WERI-Rb-1 (cell line): Measurements from ENCODE around the gene NCF2.

ENCODE experiments used
- DNase-seq: peaks from one replicate; pipeline ENCODE4 v3.0.0-alpha.2; 2020
- H3K27ac ChIP-seq: fragments of 250-450 bp; sonication (Bioruptor Pico); 2 replicates; pipeline ENCODE4 v1.5.1; 2020; ENCODE audit warnings: mild to moderate bottlenecking, moderate library complexity
- H3K27me3 ChIP-seq: fragments of 250-450 bp; sonication (Bioruptor Pico); 2 replicates; pipeline ENCODE4 v1.5.1; 2021; ENCODE audit warnings: mild to moderate bottlenecking, low read depth, moderate library complexity; ENCODE audit not compliant: insufficient read depth, severe bottlenecking
- H3K36me3 ChIP-seq: fragments of 250-450 bp; sonication (Bioruptor Pico); 2 replicates; pipeline ENCODE4 v1.5.1; 2020; ENCODE audit warnings: mild to moderate bottlenecking, moderate library complexity
- H3K4me3 ChIP-seq: 2 replicates; pipeline ENCODE4 v1.5.1; 2011; ENCODE audit warnings: low read depth, mild to moderate bottlenecking, control low read depth, low read length
- H3K9me3 ChIP-seq: fragments of 250-450 bp; sonication (Bioruptor Pico); 2 replicates; pipeline ENCODE4 v1.5.1; 2021; ENCODE audit warnings: mild to moderate bottlenecking, moderate library complexity; ENCODE audit not compliant: severe bottlenecking
- CTCF ChIP-seq: IDR thresholded peaks from 2 replicates; pipeline ENCODE4 v1.5.1; 2011; ENCODE audit warnings: low read depth, mild to moderate bottlenecking, control low read depth, inconsistent platforms, low read length

The NCF2 gene

GRCh38 chr1:183600136-183600535, 9.9 kb upstream of the NCF2 start:
- H3K27me3 ChIP-seq, result no peaks in the 10 kb centered on the region
- H3K27ac ChIP-seq, result no peak overlapping the region
- no peak for DNase-seq
- H3K4me3 ChIP-seq, result no peak overlapping the region
- H3K9me3 ChIP-seq, result no peaks in the 10 kb centered on the region
- TF ChIP-seq CTCF, result no peak
- no peaks in the 10 kb centered on the region for H3K36me3 ChIP-seq

- H3K4me3 ChIP-seq, result no peak overlapping the region
- no peak for DNase-seq
- H3K9me3 ChIP-seq, result no peaks in the 10 kb centered on the region
- H3K27me3 ChIP-seq, result no peaks in the 10 kb centered on the region
- H3K36me3 ChIP-seq, result no peaks in the 10 kb centered on the region
- no peak overlapping the region for H3K27ac ChIP-seq
- TF ChIP-seq CTCF, result no peak
Observed at GRCh38 chr1:183598386-183598785, 8.1 kb upstream of the NCF2 start.

GRCh38 chr1:183597656-183598347, 7.5 kb upstream of the NCF2 start:
- no peak overlapping the region for H3K4me3 ChIP-seq

GRCh38 chr1:183596500-183596899, 6.2 kb upstream of the NCF2 start:
- H3K27me3 ChIP-seq, result no peaks in the 10 kb centered on the region
- no peaks in the 10 kb centered on the region for H3K9me3 ChIP-seq
- no peak for TF ChIP-seq CTCF
- no peak overlapping the region for H3K4me3 ChIP-seq
- no peak for DNase-seq
- H3K36me3 ChIP-seq, result no peaks in the 10 kb centered on the region
- H3K27ac ChIP-seq, result no peak overlapping the region

More at GRCh38 chr1:183597656-183598347, 7.5 kb upstream of the NCF2 start:
- no peaks in the 10 kb centered on the region for H3K9me3 ChIP-seq
- no peaks in the 10 kb centered on the region for H3K27me3 ChIP-seq
- TF ChIP-seq CTCF, result no peak
- DNase-seq, result no peak
- H3K36me3 ChIP-seq, result no peaks in the 10 kb centered on the region
- H3K27ac ChIP-seq, result no peak overlapping the region

GRCh38 chr1:183595537-183595936, 5.3 kb upstream of the NCF2 start:
- Histone ChIP-seq H3K27ac (no peak overlapping the region), H3K27me3 (no peaks in the 10 kb centered on the region), H3K9me3 (no peaks in the 10 kb centered on the region), H3K4me3 (no peak overlapping the region), H3K36me3 (no peaks in the 10 kb centered on the region)
- DNase-seq, result peak; percentile 50
- TF ChIP-seq CTCF, result no peak

- no peak for TF ChIP-seq CTCF
- Histone ChIP-seq H3K27ac (no peak overlapping the region), H3K4me3 (no peak overlapping the region), H3K36me3 (no peaks in the 10 kb centered on the region), H3K9me3 (no peaks in the 10 kb centered on the region), H3K27me3 (no peaks in the 10 kb centered on the region)
- no peak for DNase-seq
Observed at GRCh38 chr1:183593356-183593755, 3.1 kb upstream of the NCF2 start.
